Endothelial cell of umbilical vein (primary cell): Measurements from ENCODE around the gene CNKSR3. TPM values are rescaled to one million over a fixed set of nuclear protein-coding genes. Genes with fewer than 3 reads are reported as not detected.

Experiments
- BruUV-seq: library from RNA; stranded (reverse); fragments of 400-500 nt; replicated peaks from 2 replicates; lab custom pipeline; 2021; lab: Mats Ljungman, UMichigan
- CTCF ChIA-PET: fragments of 300-600, 350-600 bp; sonication (Branson Sonifier 250); formaldehyde crosslinking; loops from one replicate; lab custom pipeline; 2021; ENCODE audit warnings: antibody characterized with exemption, inconsistent platforms; lab: Charles Lee
- POLR2A ChIA-PET: fragments of 300-600, 350-600 bp; sonication (Branson Sonifier 250); formaldehyde crosslinking; loops from one replicate; lab custom pipeline; 2021; ENCODE audit warnings: antibody characterized with exemption, inconsistent platforms; lab: Charles Lee
- DNase-seq: peaks from one replicate; pipeline ENCODE4 v3.0.0-alpha.2; 2011; ENCODE audit warnings: low read depth, low spot score
- FAIRE-seq: peaks from 2 replicates; lab custom pipeline; 2011; peaks lifted over from hg19 to GRCh38; lab: Jason Lieb, UNC
- H2AFZ ChIP-seq: 2 replicates; pipeline ENCODE4 v1.6.0; 2012; ENCODE audit warnings: low read depth, low read length, control low read depth, inconsistent platforms
- H3K27ac ChIP-seq: 2 replicates; pipeline ENCODE4 v1.5.1; 2011; ENCODE audit warnings: low read depth, mild to moderate bottlenecking, control low read depth, low read length, moderate library complexity; ENCODE audit not compliant: insufficient read depth
- H3K27me3 ChIP-seq, 2 experiments: 2 replicates each; pipeline versions ENCODE4 v1.6.0 to v1.6.1; 2011; ENCODE audit warnings: low read length in 2 of 2, mixed read lengths in 1 of 2; ENCODE audit not compliant: control insufficient read depth in 2 of 2, insufficient read depth in 2 of 2
- H3K36me3 ChIP-seq, 2 experiments: 2 replicates in 1 of 2; 3 replicates in 1 of 2; pipeline ENCODE4 v1.5.1; 2011; ENCODE audit warnings: low read length in 2 of 2, mild to moderate bottlenecking in 1 of 2, moderate library complexity in 1 of 2; ENCODE audit not compliant: control insufficient read depth in 2 of 2, insufficient read depth in 2 of 2; ENCODE audit errors: extremely low read depth in 1 of 2
- H3K4me1 ChIP-seq: 3 replicates; pipeline ENCODE4 v1.5.1; 2011; ENCODE audit warnings: mild to moderate bottlenecking, low read length; ENCODE audit not compliant: control insufficient read depth, insufficient read depth; ENCODE audit errors: extremely low read depth
- H3K4me2 ChIP-seq: 2 replicates; pipeline ENCODE4 v1.6.1; 2011; ENCODE audit warnings: low read length, control low read depth, mixed read lengths; ENCODE audit not compliant: insufficient read depth
- H3K4me3 ChIP-seq, 3 experiments: fragments of 200-600 bp in 1 of 3; sonication (generic), shearing (Covaris generic) in 1 of 3; replicated peaks in 1 of 3; 2 replicates each; pipeline ENCODE4 v1.5.1; 2011 to 2016; ENCODE audit warnings: control low read depth in 3 of 3, low read length in 3 of 3, mild to moderate bottlenecking in 2 of 3, inconsistent platforms in 1 of 3, low read depth in 1 of 3, moderate library complexity in 1 of 3; ENCODE audit not compliant: insufficient read depth in 1 of 3
- H3K79me2 ChIP-seq: 2 replicates; pipeline ENCODE4 v1.6.0; 2012; ENCODE audit warnings: low read length, inconsistent platforms; ENCODE audit not compliant: control insufficient read depth, insufficient read depth
- H3K9ac ChIP-seq: replicated peaks from 2 replicates; pipeline ENCODE3; 2011; ENCODE audit warnings: low read length, control low read depth; ENCODE audit not compliant: insufficient read depth; ENCODE audit errors: extremely low read depth
- H3K9me1 ChIP-seq: replicated peaks from 3 replicates; pipeline ENCODE4 v1.6.0; 2011; ENCODE audit warnings: mild to moderate bottlenecking, low read length; ENCODE audit not compliant: control insufficient read depth, insufficient read depth; ENCODE audit errors: extremely low read depth
- H3K9me3 ChIP-seq: replicated peaks from 2 replicates; pipeline ENCODE4 v1.5.1; 2012; ENCODE audit warnings: low read length, inconsistent platforms; ENCODE audit not compliant: control insufficient read depth, insufficient read depth
- H4K20me1 ChIP-seq: replicated peaks from 2 replicates; pipeline ENCODE3; 2011; ENCODE audit warnings: mild to moderate bottlenecking, low read length; ENCODE audit not compliant: control insufficient read depth, insufficient read depth; ENCODE audit errors: extremely low read depth
- EZH2 ChIP-seq: IDR thresholded peaks from 2 replicates; pipeline ENCODE4 v1.6.1; 2012; ENCODE audit warnings: borderline replicate concordance, low read depth, mild to moderate bottlenecking, moderate library complexity, low read length, inconsistent platforms; ENCODE audit not compliant: severe bottlenecking
- FOS ChIP-seq: IDR thresholded peaks from 2 replicates; pipeline ENCODE4 v1.6.1; 2011; ENCODE audit warnings: mild to moderate bottlenecking, low read length, moderate library complexity, borderline replicate concordance; ENCODE audit not compliant: insufficient read depth
- GATA2 ChIP-seq: IDR thresholded peaks from 2 replicates; pipeline ENCODE4 v1.7.0; 2011; ENCODE audit warnings: low read depth, mild to moderate bottlenecking, moderate library complexity, mixed read lengths, low read length; ENCODE audit not compliant: insufficient read length, insufficient read depth
- JUN ChIP-seq: IDR thresholded peaks from 2 replicates; pipeline ENCODE4 v1.6.1; 2011; ENCODE audit warnings: borderline replicate concordance, low read depth; ENCODE audit not compliant: insufficient read length, insufficient read depth
- MYC ChIP-seq: IDR thresholded peaks from one replicate; pipeline ENCODE4 v1.6.1; 2011; ENCODE audit warnings: mild to moderate bottlenecking, low read depth, low read length
- POLR2A ChIP-seq: IDR thresholded peaks from 2 replicates; pipeline ENCODE4 v1.6.1; 2012; ENCODE audit warnings: low read depth, mild to moderate bottlenecking, control low read depth, low read length
- POLR2AphosphoS5 ChIP-seq: IDR thresholded peaks from 2 replicates; pipeline ENCODE4 v1.6.1; 2012; ENCODE audit warnings: low read depth, mild to moderate bottlenecking, control low read depth, low read length, moderate library complexity; ENCODE audit not compliant: insufficient read depth
- dilution Hi-C: fragments of 300-500 bp; cut with MboI; formaldehyde crosslinking; loops from one replicate; pipeline ENCODE4 v1.15.0; 2019; ENCODE audit warnings: low sequenced_read_pairs; ENCODE audit not compliant: extremely low pct_ligation_motif_present
- intact Hi-C: fragments of 100-400 bp; cut with micrococcal nuclease; formaldehyde crosslinking; loops from one replicate; pipeline ENCODE4 v1.10.0; 2022
- polyA plus RNA-seq, 4 experiments: library from polyadenylated mRNA; depleted of rRNA in 3 of 4; stranded (reverse) in 3 of 4; unstranded in 1 of 4; fragments of >200 nt; gene quantifications; 2 replicates each; pipeline versions ENCODE4 v1.2.1 to v1.2.3, GENCODE V29; 2011 to 2012; ENCODE audit warnings: missing spikeins in 1 of 4
- total RNA-seq: library from RNA; stranded (reverse); gene quantifications from 2 replicates; pipeline ENCODE4 v1.2.3, GENCODE V29; 2021
- TF ChIP-seq, protein P1 (sequence below), 2 donors: IDR thresholded peaks; 1 replicate in 1 of 2; 2 replicates in 1 of 2; pipeline ENCODE4 v1.5.1; 2011; ENCODE audit warnings: low read length in 2 of 2, mild to moderate bottlenecking in 2 of 2, moderate library complexity in 2 of 2, control low read depth in 1 of 2, inconsistent platforms in 1 of 2, low read depth in 1 of 2; ENCODE audit not compliant: insufficient read depth in 1 of 2; ENCODE audit errors: extremely low read depth in 1 of 2
- TF ChIP-seq, protein P2 (sequence below): IDR thresholded peaks from 2 replicates; pipeline ENCODE4 v1.6.1; 2011; ENCODE audit not compliant: insufficient read depth, insufficient read length

CNKSR3 gene
- total and polyA plus RNA-seq, 2 donors (not counting 3 experiments of a cell fraction or from before 2014, with no cell fraction given) = 2.3 to 15.6 TPM

DNA sequence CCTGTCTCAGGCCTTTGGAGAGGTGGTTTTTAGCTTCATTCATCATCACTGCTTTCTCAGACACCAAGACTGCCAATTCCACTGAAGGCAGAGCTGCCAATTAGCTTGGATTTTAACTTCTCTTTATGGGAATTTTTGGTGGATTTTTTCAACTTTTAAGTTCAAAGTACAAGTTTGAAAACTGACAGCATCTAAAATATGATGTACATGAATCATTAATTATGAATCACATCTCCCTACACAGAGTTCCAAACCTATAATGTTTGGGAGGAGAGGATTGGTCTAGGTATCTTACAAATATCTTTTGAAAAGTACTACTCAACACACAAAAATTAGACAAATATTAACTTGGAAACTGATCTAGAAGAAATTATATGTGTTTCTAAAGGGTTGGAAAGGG lies 25.5 kb downstream of the CNKSR3 start:
- Histone ChIP-seq H3K36me3 (no peaks in the 10 kb centered on the region), H3K79me2 (no peaks in the 10 kb centered on the region), H2AFZ (no peak overlapping the region), H3K27me3 (no peaks in the 10 kb centered on the region), H3K9ac (no peak overlapping the region), H3K9me1 (no peaks in the 10 kb centered on the region), H3K4me3 (no peak overlapping the region), H3K4me2 (no peak overlapping the region), H3K4me1 (peaks cover 13% of the 10 kb centered on the region), H4K20me1 (no peaks in the 10 kb centered on the region), H3K9me3 (no peaks in the 10 kb centered on the region), H3K27ac (no peak overlapping the region)
- no peak for FAIRE-seq
- TF ChIP-seq EZH2 (no peak), MYC (no peak), JUN (no peak), POLR2AphosphoS5 (no peak), POLR2A (no peak), GATA2 (no peak), FOS (no peak)
- TF ChIP-seq, protein P1, sequence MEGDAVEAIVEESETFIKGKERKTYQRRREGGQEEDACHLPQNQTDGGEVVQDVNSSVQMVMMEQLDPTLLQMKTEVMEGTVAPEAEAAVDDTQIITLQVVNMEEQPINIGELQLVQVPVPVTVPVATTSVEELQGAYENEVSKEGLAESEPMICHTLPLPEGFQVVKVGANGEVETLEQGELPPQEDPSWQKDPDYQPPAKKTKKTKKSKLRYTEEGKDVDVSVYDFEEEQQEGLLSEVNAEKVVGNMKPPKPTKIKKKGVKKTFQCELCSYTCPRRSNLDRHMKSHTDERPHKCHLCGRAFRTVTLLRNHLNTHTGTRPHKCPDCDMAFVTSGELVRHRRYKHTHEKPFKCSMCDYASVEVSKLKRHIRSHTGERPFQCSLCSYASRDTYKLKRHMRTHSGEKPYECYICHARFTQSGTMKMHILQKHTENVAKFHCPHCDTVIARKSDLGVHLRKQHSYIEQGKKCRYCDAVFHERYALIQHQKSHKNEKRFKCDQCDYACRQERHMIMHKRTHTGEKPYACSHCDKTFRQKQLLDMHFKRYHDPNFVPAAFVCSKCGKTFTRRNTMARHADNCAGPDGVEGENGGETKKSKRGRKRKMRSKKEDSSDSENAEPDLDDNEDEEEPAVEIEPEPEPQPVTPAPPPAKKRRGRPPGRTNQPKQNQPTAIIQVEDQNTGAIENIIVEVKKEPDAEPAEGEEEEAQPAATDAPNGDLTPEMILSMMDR (IDR thresholded peaks at IDR 0.05; ENCODE audit: extremely low read depth in 1 of 2, insufficient read depth in 1 of 2, low read depth in 1 of 2, low read length in 2 of 2) = no peak
- TF ChIP-seq, protein P2, sequence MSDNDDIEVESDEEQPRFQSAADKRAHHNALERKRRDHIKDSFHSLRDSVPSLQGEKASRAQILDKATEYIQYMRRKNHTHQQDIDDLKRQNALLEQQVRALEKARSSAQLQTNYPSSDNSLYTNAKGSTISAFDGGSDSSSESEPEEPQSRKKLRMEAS = no peak
- ChIA-PET POLR2A (no interaction called here), CTCF (interaction anchor here (0.7 to 1.1 kb wide), 5 partner anchors 16 to 208 kb away, joined by 3 to 4 read pairs (median 3); partner anchors contain the start of gene CNKSR3)
- dilution Hi-C loops (no loop called here), intact Hi-C loops (no loop called here)
- no peak for DNase-seq
- no TSS peak for BruUV-seq
